K562 (cell line): Measurements from ENCODE around the gene CLIC3. TPM values are rescaled to one million over a fixed set of nuclear protein-coding genes. Genes with fewer than 3 reads are reported as not detected.

Source experiments
- ATAC-seq: fragments of 200-7000 bp; cut with Tn5 transposase; 3 replicates; pipeline ENCODE4 v1.9.1; 2020; ENCODE audit warnings: moderate library complexity
- BruUV-seq: library from RNA; stranded (reverse); fragments of 400-500 nt; replicated peaks from 2 replicates; lab custom pipeline; 2021; lab: Mats Ljungman, UMichigan
- CTCF ChIA-PET: fragments of 300-600 bp; formaldehyde crosslinking; extraction: SDS; loops from one replicate; lab custom pipeline; 2021; ENCODE audit warnings: low intra/inter-chr PET ratio; lab: Yijun Ruan, JAX
- POLR2A ChIA-PET: fragments of 300-600, 350-650 bp; sonication (Branson Sonifier 250); formaldehyde crosslinking; extraction: SDS; loops from one replicate; lab custom pipeline; 2021; ENCODE audit warnings: antibody characterized with exemption, inconsistent platforms; lab: Yijun Ruan, JAX
- DNase-seq, 4 experiments: peaks; one replicate each; pipeline versions ENCODE4 v3.0.0 to v3.0.0-alpha.2; 2011 to 2018; ENCODE audit warnings: low spot score in 3 of 4, mixed read lengths in 3 of 4; ENCODE audit errors: extremely low read depth in 1 of 4
- FAIRE-seq: peaks from 2 replicates; lab custom pipeline; 2011; peaks lifted over from hg19 to GRCh38; lab: Jason Lieb, UNC
- H2AFZ ChIP-seq: 2 replicates; pipeline ENCODE4 v1.6.0; 2011; ENCODE audit warnings: low read depth, low read length, control low read depth, inconsistent platforms
- H3K27ac ChIP-seq: fragments of 200-600 bp; 3 replicates; pipeline ENCODE4 v1.8.0; 2011; ENCODE audit warnings: low read depth, mild to moderate bottlenecking, control low read depth, inconsistent platforms, low read length, moderate library complexity, mixed read lengths; ENCODE audit errors: extremely low read depth
- H3K27me3 ChIP-seq, 2 experiments: fragments of 300-600 bp in 1 of 2; 2 replicates in 1 of 2; 3 replicates in 1 of 2; pipeline versions ENCODE4 v1.6.0 to v1.8.0; 2011; ENCODE audit warnings: inconsistent platforms in 2 of 2, low read length in 2 of 2, mild to moderate bottlenecking in 1 of 2, mixed read lengths in 1 of 2, moderate library complexity in 1 of 2; ENCODE audit not compliant: control insufficient read depth in 2 of 2, insufficient read depth in 2 of 2
- H3K36me3 ChIP-seq: fragments of 300-600 bp; 3 replicates; pipeline ENCODE4 v1.8.0; 2011; ENCODE audit warnings: mild to moderate bottlenecking, low read length, inconsistent platforms; ENCODE audit not compliant: control insufficient read depth, insufficient read depth
- H3K4me1 ChIP-seq, 2 experiments: fragments of 200-600 bp in 1 of 2; replicated peaks in 1 of 2; 2 replicates in 1 of 2; 3 replicates in 1 of 2; pipeline versions ENCODE4 v1.5.1 to v1.8.0; 2011; ENCODE audit warnings: inconsistent platforms in 2 of 2, low read length in 2 of 2, mild to moderate bottlenecking in 1 of 2, mixed read lengths in 1 of 2, moderate library complexity in 1 of 2; ENCODE audit not compliant: control insufficient read depth in 2 of 2, insufficient read depth in 2 of 2
- H3K4me2 ChIP-seq: 2 replicates; pipeline ENCODE4 v1.6.1; 2011; ENCODE audit warnings: low read length, control low read depth, inconsistent platforms, mixed read lengths; ENCODE audit not compliant: insufficient read depth
- H3K4me3 ChIP-seq: fragments of 200-600 bp; sonication (generic), shearing (Covaris generic); 2 replicates; pipeline ENCODE4 v1.5.1; 2016; ENCODE audit warnings: control low read depth, inconsistent platforms
- H3K79me2 ChIP-seq: fragments of 200-600 bp; 3 replicates; pipeline ENCODE4 v1.8.0; 2011; ENCODE audit warnings: low read length, inconsistent platforms; ENCODE audit not compliant: control insufficient read depth, insufficient read depth
- H3K9ac ChIP-seq, 2 experiments: 2 replicates each; pipeline versions ENCODE4 v1.6.0 to v1.6.1; 2011; ENCODE audit warnings: low read depth in 2 of 2, low read length in 2 of 2, control low read depth in 1 of 2, inconsistent platforms in 1 of 2, mild to moderate bottlenecking in 1 of 2, mixed read lengths in 1 of 2; ENCODE audit not compliant: insufficient read depth in 1 of 2
- H3K9me1 ChIP-seq: one replicate; pipeline ENCODE4 v1.6.0; 2011; ENCODE audit warnings: inconsistent platforms, mild to moderate bottlenecking, low read length, moderate library complexity; ENCODE audit not compliant: control insufficient read depth, insufficient read depth
- H3K9me3 ChIP-seq: replicated peaks from 2 replicates; pipeline ENCODE4 v1.5.1; 2011; ENCODE audit warnings: low read depth, low read length, inconsistent platforms; ENCODE audit not compliant: control insufficient read depth, insufficient read depth
- H4K20me1 ChIP-seq: replicated peaks from 2 replicates; pipeline ENCODE4 v1.6.1; 2011; ENCODE audit warnings: low read length, inconsistent platforms, mixed read lengths; ENCODE audit not compliant: control insufficient read depth, insufficient read depth
- PCBP1 ChIP-seq: fragments of 200-400 bp; formaldehyde crosslinking; IDR thresholded peaks from 2 replicates; pipeline ENCODE4 v1.6.1; 2018; ENCODE audit warnings: mild to moderate bottlenecking, low read depth, low read length; ENCODE audit not compliant: poor library complexity, severe bottlenecking
- VEZF1 ChIP-seq: fragments of 200-800 bp; sonication (Bioruptor generic); IDR thresholded peaks from 2 replicates; pipeline ENCODE4 v1.6.1; 2017; ENCODE audit warnings: missing genetic modification characterization, missing compliant biosample characterization
- WGBS: fragments of 100-300 bp; shearing (Covaris generic); methylation state at CpG from one replicate; pipeline ENCODE4 v1.1.6; 2016; ENCODE audit warnings: low coverage, mixed read lengths; ENCODE audit not compliant: insufficient coverage; ENCODE audit errors: missing lambda C conversion rate; 5-methylcytosine and 5-hydroxymethylcytosine counted together
- in situ Hi-C: fragments of 300-500 bp; cut with MboI; formaldehyde crosslinking; loops from 4 replicates; pipeline ENCODE4 v1.15.0; 2018; ENCODE audit warnings: inconsistent platforms, mixed read lengths
- intact Hi-C: fragments of 100-400 bp; cut with micrococcal nuclease; formaldehyde crosslinking; loops from 2 replicates; pipeline ENCODE4 v1.14.2; 2022
- polyA plus RNA-seq, 8 experiments: library from polyadenylated mRNA; depleted of rRNA in 4 of 8; stranded (reverse) in 5 of 8; unstranded in 3 of 8; fragments of >200 nt; fragmentation: Nextera tagmentation in 2 of 8; fragmentation: Illumina TruSeq in 1 of 8; extraction: Ambion mirVana in 2 of 8; extraction: Trizol in 1 of 8; gene quantifications; 2 replicates each; pipeline versions ENCODE4 v1.2.1 to v1.2.3, GENCODE V29; 2011 to 2014; ENCODE audit warnings: inconsistent platforms in 1 of 8, missing spikeins in 1 of 8
- total RNA-seq, 7 experiments: library from RNA; depleted of rRNA in 6 of 7; stranded (reverse); fragments of >200 nt in 6 of 7; fragmentation: Illumina TruSeq in 2 of 7; extraction: Trizol in 2 of 7; gene quantifications; 2 replicates each; pipeline versions ENCODE4 v1.2.1 to v1.2.3, GENCODE V29; 2011 to 2021; ENCODE audit warnings: low replicate concordance in 1 of 7

Gene CLIC3
- total and polyA plus RNA-seq, 9 of the 15 experiments (the other 6 are each of a cell fraction or from before 2014, with no cell fraction given): 0.27 to 0.29 TPM; not detected in 7

DNA sequence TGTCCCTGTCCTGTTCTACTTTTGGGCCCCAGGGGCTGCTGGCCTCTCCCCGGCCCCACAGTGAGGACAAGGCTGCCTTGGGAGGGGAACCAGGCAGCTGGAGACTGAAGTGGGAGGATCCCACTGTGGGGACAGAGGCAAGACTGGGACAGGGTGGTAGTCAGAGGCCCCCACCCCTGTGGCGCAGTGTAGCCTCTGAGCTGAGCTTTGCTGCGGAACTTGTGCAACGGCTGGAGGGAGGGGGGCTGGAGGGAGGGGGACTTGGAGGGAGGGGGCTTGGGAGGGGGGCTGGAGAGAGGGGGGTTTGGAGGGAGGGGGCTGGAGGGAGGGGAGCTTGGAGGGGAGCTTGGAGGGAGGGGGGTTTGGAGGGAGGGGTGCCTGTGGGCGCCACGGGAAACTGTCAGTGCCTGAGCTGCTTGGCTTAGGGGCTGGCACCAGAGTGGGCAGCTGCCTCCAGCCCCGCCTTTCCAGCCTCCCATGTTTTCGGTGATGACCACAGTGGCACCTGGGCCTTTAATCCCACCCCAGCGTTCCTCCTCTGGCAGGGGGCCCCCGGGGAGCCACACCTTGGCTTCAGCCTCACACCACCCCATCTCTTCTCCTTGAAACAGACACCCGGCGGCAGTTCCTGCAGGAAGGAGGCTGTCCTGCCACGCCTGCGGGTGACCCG is 37.8 kb upstream of the CLIC3 start:
- peaks cover under 1 to 72% of the 10 kb centered on the region in 2 experiments; a peak in 4 of 5 replicates for H3K4me1 ChIP-seq
- H4K20me1 ChIP-seq: no peaks in the 10 kb centered on the region
- 11% methylated on average over 8 of the region's 15 CpGs for WGBS
- no peak overlapping the region for H3K4me2 ChIP-seq
- H3K9me1 ChIP-seq: no peaks in the 10 kb centered on the region
- ATAC-seq: no peak
- H3K36me3 ChIP-seq: no peaks in the 10 kb centered on the region
- H3K4me3 ChIP-seq: no peak overlapping the region
- H2AFZ ChIP-seq: no peak overlapping the region
- intact Hi-C loops (loop anchor here (2.0 kb wide), 2 partner anchors 59 to 191 kb away; partner anchors contain the start of gene AJM1), in situ Hi-C loops (no loop called here)
- H3K9ac ChIP-seq: peak overlapping the region in 1 of 2 experiments; percentile 45; a peak in 1 of 4 replicates
- DNase-seq: no peak
- ChIA-PET CTCF (interaction anchor here (2.2 to 3.7 kb wide), 2 partner anchors 86 to 247 kb away, joined by 10 to 47 read pairs; no protein-coding TSS in a partner anchor), POLR2A (interaction anchor here (0.6 to 1.8 kb wide), 6 partner anchors 8 to 527 kb away, joined by 3 to 8 read pairs (median 4); no protein-coding TSS in a partner anchor)
- H3K9me3 ChIP-seq: no peaks in the 10 kb centered on the region
- H3K27me3 ChIP-seq: peaks cover 0 to 6% of the 10 kb centered on the region in 2 experiments; a peak in 1 of 5 replicates
- FAIRE-seq: no peak
- no peaks in the 10 kb centered on the region for H3K79me2 ChIP-seq
- no peak overlapping the region for H3K27ac ChIP-seq
- TF ChIP-seq VEZF1 (CRISPR knock-in tag) (no peak; the same call in 1 of the 2 replicates), PCBP1 (peak; percentile 59)
- no TSS peak for BruUV-seq
